HG02642 (cell line): ENCODE measurements around the gene MAN1C1.
"Not testable (repeated sequence)": the region's sequence is repeated elsewhere in the genome, so short reads cannot be mapped to it uniquely, and the experiment has no call there.

Source experiments
- ATAC-seq: cut with Tn5 transposase; IDR thresholded peaks from one replicate; pipeline ENCODE4 v1.9.1; 2021; ENCODE audit warnings: mild to moderate bottlenecking; ENCODE audit not compliant: unreplicated experiment, poor library complexity

MAN1C1 gene

GRCh38 chr1:25694167-25695007 lies 77.8 kb downstream of the MAN1C1 start:
- ATAC-seq, result no peak

GRCh38 chr1:25695090-25695770 lies 78.6 kb downstream of the MAN1C1 start:
- ATAC-seq, result no peak

DNA sequence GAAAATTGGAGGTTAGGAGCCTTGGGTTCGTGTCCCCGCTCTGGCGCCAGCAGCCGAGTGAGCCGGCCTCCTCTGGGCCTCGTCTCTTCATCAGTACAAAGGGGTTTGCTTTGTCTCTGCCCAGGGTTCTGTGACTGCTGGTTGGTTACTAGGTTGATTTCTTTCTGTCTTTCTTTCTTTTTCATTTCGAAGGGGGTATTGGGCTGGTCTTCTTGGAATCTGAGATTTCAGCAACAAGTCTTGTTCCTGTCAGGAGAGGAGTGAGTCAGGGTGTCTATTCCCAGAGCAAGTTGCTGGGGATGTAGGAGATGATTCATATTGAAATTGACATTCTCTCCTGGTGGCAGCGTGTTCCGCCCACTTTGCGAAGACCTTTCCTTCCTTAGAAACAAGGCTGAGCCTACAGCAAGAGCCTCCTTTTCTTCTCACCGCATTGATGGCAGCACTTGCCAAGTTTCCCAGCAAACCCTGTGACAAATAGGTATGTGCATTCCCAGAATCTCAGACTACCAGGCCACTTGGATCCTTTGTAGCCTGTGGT lies 79.2 kb downstream of the MAN1C1 start:
- ATAC-seq, result no peak

DNA sequence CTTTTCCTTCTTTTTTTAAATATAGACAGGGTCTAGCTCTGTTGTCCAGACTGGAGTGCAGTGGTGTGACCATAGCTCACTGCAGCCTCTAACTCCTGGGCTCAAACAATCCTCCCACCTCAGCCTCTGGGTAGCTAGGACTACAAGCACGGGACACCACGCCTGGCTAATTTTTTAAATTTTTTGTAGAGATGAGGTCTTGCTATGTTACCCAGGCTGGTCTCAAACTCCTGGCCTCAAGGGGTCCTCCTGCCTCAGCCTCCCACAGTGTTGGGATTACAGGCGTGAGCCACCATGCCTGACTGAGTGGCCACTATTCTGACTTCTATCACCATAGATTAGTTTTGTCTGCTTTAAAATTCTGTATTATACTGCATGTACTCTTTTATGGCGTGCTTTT lies 80.1 kb downstream of the MAN1C1 start:
- ATAC-seq, result not testable (repeated sequence)

GRCh38 chr1:25697435-25698217 lies 81.0 kb downstream of the MAN1C1 start:
- no peak for ATAC-seq

- no peak for ATAC-seq
These were observed 81.7 kb downstream of the MAN1C1 start for GRCh38 chr1:25698252-25698651.

DNA sequence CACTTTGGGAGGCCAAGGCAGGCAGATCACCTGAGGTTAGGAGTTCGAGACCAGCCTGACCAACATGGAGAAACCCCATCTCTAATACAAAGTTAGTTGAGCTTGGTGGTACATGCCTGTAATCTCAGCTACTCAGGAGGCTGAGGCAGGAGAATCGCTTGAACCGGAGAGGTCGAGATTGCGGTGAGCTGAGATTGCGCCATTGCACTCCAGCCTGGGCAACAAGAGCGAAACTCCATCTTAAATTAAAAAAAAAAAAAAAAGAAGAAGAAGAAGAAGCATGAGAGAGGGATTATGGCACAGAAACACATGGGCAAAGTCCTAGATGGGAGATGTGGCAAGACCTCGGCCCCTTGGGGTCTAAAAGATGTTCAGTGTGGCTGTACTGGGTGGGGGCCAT lies 82.5 kb downstream of the MAN1C1 start:
- not testable (repeated sequence) for ATAC-seq

GRCh38 chr1:25699500-25700143 lies 83.0 kb downstream of the MAN1C1 start:
- ATAC-seq, result no peak

DNA sequence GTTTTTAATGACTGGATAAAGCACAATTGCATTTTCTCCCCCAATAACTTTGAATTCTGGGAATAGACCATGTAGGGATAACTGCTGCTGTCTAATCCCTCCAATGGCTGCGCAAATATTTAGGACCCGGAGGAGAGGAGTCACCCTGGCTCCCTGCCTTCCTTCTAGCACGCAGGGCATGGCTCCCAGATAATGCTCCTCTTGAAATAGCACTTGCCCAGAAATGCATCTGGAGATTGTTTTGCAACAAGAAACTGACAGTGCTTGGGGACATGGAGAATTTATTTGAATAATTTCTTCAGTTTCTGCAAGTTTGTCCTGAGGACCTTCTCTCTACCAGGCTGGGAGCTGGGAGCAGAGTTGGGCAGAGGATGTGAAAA lies 83.5 kb downstream of the MAN1C1 start:
- no peak for ATAC-seq

DNA sequence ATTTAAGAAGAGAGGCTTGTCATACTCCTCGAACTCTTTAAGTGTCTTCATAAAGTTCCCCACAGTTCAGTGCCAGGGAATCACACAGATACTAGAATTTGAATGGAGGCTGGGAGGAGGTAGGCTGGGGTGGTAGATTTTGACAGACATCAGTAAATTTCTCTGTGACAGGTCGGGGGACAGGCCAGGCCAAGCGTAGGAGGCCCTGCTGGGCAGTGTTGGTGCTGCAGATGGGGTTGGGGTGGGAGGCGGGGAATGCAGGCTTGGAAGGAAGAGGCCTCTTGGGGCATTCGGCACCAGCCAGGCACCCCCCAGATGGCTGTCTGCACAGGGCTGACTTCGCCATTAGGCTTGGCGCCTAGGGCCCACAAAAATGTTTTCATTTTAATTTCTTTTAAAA lies 84.0 kb downstream of the MAN1C1 start:
- no peak for ATAC-seq

DNA sequence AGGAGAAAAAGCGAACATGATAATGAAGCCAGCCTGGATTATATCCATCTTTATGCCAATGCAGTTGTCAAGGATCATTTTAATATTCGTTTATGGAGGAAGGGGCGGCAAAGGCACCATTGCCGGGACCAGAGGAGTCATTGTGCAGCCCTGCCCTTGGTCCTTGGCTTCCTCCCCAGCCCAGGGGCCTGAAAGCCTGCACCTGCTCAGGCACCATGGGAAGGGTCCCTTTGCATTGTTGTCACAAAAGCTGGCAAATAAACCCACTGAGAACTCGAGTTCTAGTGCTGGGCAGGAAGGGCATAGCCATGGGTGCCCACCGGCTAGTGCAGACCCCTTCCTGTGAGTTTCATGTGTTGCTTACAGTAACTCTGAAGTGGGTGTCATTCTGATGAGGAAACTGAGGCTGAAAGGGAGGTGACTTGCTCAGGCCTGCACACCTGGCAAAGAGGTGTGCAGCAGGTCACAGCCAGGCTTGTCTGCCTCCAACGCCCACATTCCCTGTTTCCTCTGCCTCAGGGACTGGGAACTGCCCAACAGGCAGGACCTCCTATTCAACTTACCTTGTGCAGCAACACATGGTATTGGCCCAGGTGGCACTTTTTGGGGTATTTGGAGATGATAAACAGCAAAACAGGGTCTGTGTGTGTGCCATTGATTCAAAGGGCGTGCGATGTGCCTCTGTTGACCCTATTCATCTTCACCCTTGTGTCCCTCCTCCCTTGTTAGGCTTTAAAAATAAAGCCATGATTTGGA lies 84.6 kb downstream of the MAN1C1 start:
- ATAC-seq, result no peak

- no peak for ATAC-seq
These were observed 85.6 kb downstream of the MAN1C1 start for GRCh38 chr1:25702101-25702775.

- ATAC-seq, result no peak
These were observed 86.5 kb downstream of the MAN1C1 start for GRCh38 chr1:25703041-25703440.

DNA sequence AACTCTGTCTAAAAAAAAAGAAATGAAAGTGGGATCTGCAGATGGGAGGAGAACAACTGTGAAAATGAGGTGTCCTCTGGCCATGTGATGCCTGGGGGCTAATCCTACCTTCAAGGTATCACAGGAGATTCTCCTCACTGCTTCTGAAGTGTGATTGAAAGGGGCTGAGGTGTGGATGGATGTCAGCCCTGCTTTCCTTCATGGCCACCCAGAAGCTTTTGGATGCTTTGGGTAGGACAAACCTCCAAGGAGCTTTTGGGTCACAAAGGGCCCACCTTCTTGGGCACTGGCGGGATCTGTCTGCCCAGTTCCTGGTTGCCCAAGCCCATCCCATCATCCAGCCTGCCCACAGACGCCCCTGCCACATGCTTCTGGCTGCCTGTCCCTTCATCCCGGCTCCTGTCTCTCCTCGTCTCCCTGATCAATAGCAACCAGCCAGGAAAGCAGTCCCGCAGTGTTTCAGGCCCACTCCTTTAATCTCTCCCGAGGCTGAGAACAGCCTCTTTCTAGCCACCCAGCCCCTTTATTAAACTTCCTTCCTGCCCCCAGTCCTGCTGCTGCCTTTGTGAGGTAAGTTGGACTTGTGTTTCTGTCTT lies 87.2 kb downstream of the MAN1C1 start:
- no peak for ATAC-seq

DNA sequence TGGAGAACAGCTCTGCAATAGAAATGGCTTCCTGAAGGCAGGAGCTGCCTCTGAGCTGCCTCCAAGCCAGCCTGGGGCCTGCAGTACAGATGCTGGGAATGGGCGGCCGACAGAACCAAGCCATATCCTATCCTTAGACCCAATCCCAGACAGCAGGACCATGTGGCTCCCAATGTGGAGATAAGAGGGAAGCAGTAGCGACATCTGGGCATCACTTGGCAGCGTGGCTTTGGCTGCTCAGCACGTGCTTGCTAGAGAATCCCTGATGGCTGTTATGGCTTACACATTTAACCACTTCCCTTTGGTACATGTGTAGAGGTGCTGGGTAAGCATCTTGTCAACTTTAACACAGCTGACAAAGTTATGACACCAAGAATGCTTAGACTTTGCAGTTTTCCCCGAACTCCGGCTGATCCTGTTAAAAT lies 87.7 kb downstream of the MAN1C1 start:
- ATAC-seq, result no peak

GRCh38 chr1:25705699-25706098 lies 89.1 kb downstream of the MAN1C1 start:
- ATAC-seq, result no peak

DNA sequence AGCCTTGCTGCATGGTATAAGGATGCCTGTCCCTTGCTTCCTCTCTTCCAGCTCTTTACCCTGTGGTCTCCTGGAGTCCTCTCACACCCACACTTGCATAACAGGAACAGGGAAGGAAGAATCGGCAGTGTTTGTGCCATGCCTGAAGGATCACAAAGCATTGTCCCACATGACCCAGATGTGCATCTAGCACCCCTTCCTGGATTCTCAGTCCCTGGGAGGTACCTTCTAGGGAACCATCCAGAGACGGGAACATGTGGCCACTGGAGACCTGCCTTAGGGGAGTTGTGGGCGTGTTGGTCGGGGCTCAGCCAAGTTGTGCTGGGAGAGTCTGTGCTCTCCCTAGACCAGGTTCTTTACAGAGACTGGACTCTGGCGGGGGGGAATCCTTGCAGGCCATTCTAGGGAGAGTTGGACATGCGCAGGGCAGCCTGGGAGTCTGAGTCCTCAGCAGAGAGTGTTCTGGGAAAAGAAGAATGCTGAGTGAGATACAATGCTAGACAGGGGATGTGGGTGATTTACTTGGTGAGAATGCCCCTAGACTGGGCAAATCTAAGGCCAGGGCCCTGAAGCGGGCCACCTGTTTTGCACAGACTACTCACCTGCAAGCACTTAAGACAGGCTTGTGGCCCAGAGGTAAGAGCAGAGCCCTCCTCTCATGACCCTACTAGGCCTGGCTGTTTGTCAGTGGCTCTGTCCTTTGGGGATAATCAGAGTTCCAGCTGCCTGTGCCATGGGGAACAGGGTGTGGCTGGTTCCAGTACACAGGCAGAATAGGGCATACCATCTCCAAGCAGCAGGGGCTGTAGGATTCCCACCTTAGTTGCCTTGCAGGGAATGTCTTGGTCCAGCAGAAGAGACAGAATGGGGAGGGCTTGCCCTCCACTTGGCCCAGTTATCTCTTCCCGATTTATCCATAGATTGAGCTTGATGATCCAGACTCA lies 89.8 kb downstream of the MAN1C1 start:
- ATAC-seq, result no peak
